ENCODE measurements around the gene FAM9B. TPM values are rescaled to one million over a fixed set of nuclear protein-coding genes. Genes with fewer than 3 reads are reported as not detected.

FAM9B gene
- not detected in 2 replicates for total RNA-seq

GRCh38 chrX:9033989-9034388 lies at the start of gene FAM9B:
Gene FAM9B (minus strand): TSS chrX:9034127. CDS start chrX:9032986, 1,141 bp downstream.

Other genes starting within 250 kb of the FAM9B start
- not detected in 2 replicates for gene FAM9A, start 232.7 kb downstream of the FAM9B start, total RNA-seq

Measured in smooth muscle cell of bladder (primary cell).